H1 (cell line): Measurements from ENCODE around the gene PSMB11. TPM values are rescaled to one million over a fixed set of nuclear protein-coding genes. Genes with fewer than 3 reads are reported as not detected.

Source experiments
- CTCF ChIA-PET: fragments of 300-600 bp; sonication (Branson Sonifier 250); formaldehyde crosslinking; loops from one replicate; lab custom pipeline; 2021; ENCODE audit not compliant: partially characterized antibody; lab: Charles Lee
- POLR2A ChIA-PET: fragments of 300-600 bp; sonication (Branson Sonifier 250); formaldehyde crosslinking; loops from one replicate; lab custom pipeline; 2021; ENCODE audit warnings: inconsistent platforms; ENCODE audit not compliant: partially characterized antibody; lab: Charles Lee
- DNase-seq, 2 experiments: peaks; one replicate each; pipeline versions ENCODE4 v3.0.0 to v3.0.0-alpha.2; 2010 to 2022; ENCODE audit warnings: low spot score in 2 of 2, low read depth in 1 of 2, mixed read lengths in 1 of 2
- FAIRE-seq: peaks from 2 replicates; lab custom pipeline; 2011; peaks lifted over from hg19 to GRCh38; lab: Jason Lieb, UNC
- H2AFZ ChIP-seq: 2 replicates; pipeline ENCODE4 v1.8.1; 2012; ENCODE audit warnings: low read length, inconsistent platforms
- H2AK5ac ChIP-seq: 2 replicates; pipeline ENCODE4 v1.6.1; 2013; ENCODE audit warnings: low read depth, low read length
- H2BK120ac ChIP-seq: replicated peaks from 2 replicates; pipeline ENCODE3; 2013; ENCODE audit warnings: low read depth, low read length, inconsistent platforms
- H2BK12ac ChIP-seq: 2 replicates; pipeline ENCODE4 v1.6.1; 2013; ENCODE audit warnings: low read depth, low read length
- H2BK15ac ChIP-seq: 2 replicates; pipeline ENCODE4 v1.6.1; 2013; ENCODE audit warnings: low read length
- H2BK20ac ChIP-seq: 2 replicates; pipeline ENCODE4 v1.6.1; 2013; ENCODE audit warnings: low read length
- H2BK5ac ChIP-seq: 2 replicates; pipeline ENCODE4 v1.6.1; 2013; ENCODE audit warnings: low read depth, low read length
- H3K14ac ChIP-seq: 2 replicates; pipeline ENCODE4 v1.6.1; 2013; ENCODE audit warnings: inconsistent platforms; ENCODE audit not compliant: insufficient read length
- H3K18ac ChIP-seq: 2 replicates; pipeline ENCODE4 v1.6.1; 2013; ENCODE audit warnings: low read length; ENCODE audit errors: extremely low read depth
- H3K23ac ChIP-seq: 2 replicates; pipeline ENCODE4 v1.6.1; 2013; ENCODE audit warnings: inconsistent platforms; ENCODE audit not compliant: insufficient read length
- H3K23me2 ChIP-seq: 2 replicates; pipeline ENCODE4 v1.6.1; 2013; ENCODE audit warnings: low read depth, low read length
- H3K27ac ChIP-seq: 2 replicates; pipeline ENCODE4 v1.6.1; 2011; ENCODE audit warnings: low read depth, low read length, inconsistent platforms
- H3K27me3 ChIP-seq, 4 experiments: replicated peaks in 1 of 4; 1 replicate in 1 of 4; 2 replicates in 3 of 4; pipeline versions ENCODE4 v1.6.1 to v1.8.1; 2011 to 2013; ENCODE audit warnings: low read length in 3 of 4, mild to moderate bottlenecking in 3 of 4, inconsistent platforms in 2 of 4, mixed read lengths in 2 of 4, moderate library complexity in 1 of 4; ENCODE audit not compliant: control insufficient read depth in 3 of 4, insufficient read depth in 3 of 4; ENCODE audit errors: extremely low read depth in 1 of 4
- H3K36me3 ChIP-seq, 4 experiments: 2 replicates each; pipeline versions ENCODE4 v1.6.1 to v1.8.1; 2011 to 2013; ENCODE audit warnings: mild to moderate bottlenecking in 4 of 4, low read length in 3 of 4, moderate library complexity in 2 of 4, control low read depth in 1 of 4, inconsistent platforms in 1 of 4; ENCODE audit not compliant: insufficient read depth in 4 of 4, control insufficient read depth in 2 of 4
- H3K4ac ChIP-seq: replicated peaks from 2 replicates; pipeline ENCODE3; 2013; ENCODE audit warnings: low read length, low read depth, mixed read lengths, inconsistent platforms; ENCODE audit not compliant: insufficient read length
- H3K4me1 ChIP-seq, 4 experiments: replicated peaks in 1 of 4; 1 replicate in 1 of 4; 2 replicates in 3 of 4; pipeline versions ENCODE4 v1.6.1 to v1.8.1; 2011 to 2013; ENCODE audit warnings: low read length in 3 of 4, inconsistent platforms in 2 of 4, mixed read lengths in 1 of 4; ENCODE audit not compliant: insufficient read depth in 4 of 4, control insufficient read depth in 3 of 4
- H3K4me2 ChIP-seq, 2 experiments: 2 replicates each; pipeline versions ENCODE4 v1.6.1 to v1.8.1; 2011 to 2013; ENCODE audit warnings: low read depth in 2 of 2, low read length in 2 of 2, control low read depth in 1 of 2, inconsistent platforms in 1 of 2, mild to moderate bottlenecking in 1 of 2; ENCODE audit not compliant: insufficient read depth in 1 of 2
- H3K4me3 ChIP-seq, 4 experiments: fragments of 200-600, 300-600 bp in 1 of 4; sonication (generic), shearing (Covaris generic), sonication (Bioruptor Twin) in 1 of 4; 2 replicates each; pipeline versions ENCODE4 v1.5.1 to v1.8.1; 2011 to 2016; ENCODE audit warnings: low read length in 4 of 4, low read depth in 3 of 4, control low read depth in 2 of 4, inconsistent platforms in 2 of 4, mild to moderate bottlenecking in 2 of 4, mixed read lengths in 1 of 4, moderate library complexity in 1 of 4; ENCODE audit not compliant: insufficient read depth in 2 of 4; ENCODE audit errors: extremely low read depth in 1 of 4
- H3K56ac ChIP-seq: replicated peaks from 2 replicates; pipeline ENCODE3; 2013; ENCODE audit warnings: low read depth, mild to moderate bottlenecking, mixed read lengths, low read length, inconsistent platforms; ENCODE audit not compliant: insufficient read length
- H3K79me1 ChIP-seq: 2 replicates; pipeline ENCODE4 v1.6.1; 2013; ENCODE audit warnings: low read depth, low read length, control low read depth
- H3K79me2 ChIP-seq, 2 experiments: 2 replicates each; pipeline versions ENCODE4 v1.6.1 to v1.8.1; 2012 to 2013; ENCODE audit warnings: low read length in 2 of 2, mild to moderate bottlenecking in 2 of 2, inconsistent platforms in 1 of 2; ENCODE audit not compliant: insufficient read depth in 2 of 2, control insufficient read depth in 1 of 2
- H3K9ac ChIP-seq, 4 experiments: replicated peaks in 1 of 4; 1 replicate in 1 of 4; 2 replicates in 3 of 4; pipeline versions ENCODE4 v1.6.1 to v1.8.1; 2011 to 2013; ENCODE audit warnings: low read depth in 3 of 4, low read length in 3 of 4, control low read depth in 2 of 4, mild to moderate bottlenecking in 2 of 4, moderate library complexity in 2 of 4, inconsistent platforms in 1 of 4; ENCODE audit errors: extremely low read depth in 1 of 4
- H3K9me3 ChIP-seq, 2 experiments: 2 replicates each; pipeline versions ENCODE4 v1.6.1 to v1.8.1; 2012 to 2013; ENCODE audit warnings: mild to moderate bottlenecking in 2 of 2, moderate library complexity in 2 of 2, control low read depth in 1 of 2, inconsistent platforms in 1 of 2, low read depth in 1 of 2, low read length in 1 of 2, mixed read lengths in 1 of 2; ENCODE audit not compliant: insufficient read depth in 2 of 2
- H4K20me1 ChIP-seq, 2 experiments: replicated peaks in 1 of 2; 2 replicates each; pipeline versions ENCODE3 to v1.8.1; 2011 to 2013; ENCODE audit warnings: inconsistent platforms in 2 of 2, low read length in 2 of 2, mild to moderate bottlenecking in 1 of 2; ENCODE audit not compliant: insufficient read depth in 2 of 2, control insufficient read depth in 1 of 2
- H4K5ac ChIP-seq: 2 replicates; pipeline ENCODE4 v1.6.1; 2013; ENCODE audit warnings: low read length, low read depth, mixed read lengths, inconsistent platforms; ENCODE audit not compliant: insufficient read length
- H4K8ac ChIP-seq: 2 replicates; pipeline ENCODE4 v1.8.0; 2013; ENCODE audit warnings: mild to moderate bottlenecking, moderate library complexity, low read length, inconsistent platforms; ENCODE audit not compliant: insufficient read depth; ENCODE audit errors: extremely low read depth
- H4K91ac ChIP-seq: replicated peaks from 2 replicates; pipeline ENCODE3; 2013; ENCODE audit warnings: low read length, mixed read lengths, inconsistent platforms; ENCODE audit not compliant: insufficient read length
- CHD2 ChIP-seq: IDR thresholded peaks from 2 replicates; pipeline ENCODE4 v1.6.1; 2012; ENCODE audit warnings: low read length, improper control_type of control experiment
- JUN ChIP-seq: IDR thresholded peaks from 2 replicates; pipeline ENCODE4 v1.6.1; 2011; ENCODE audit warnings: low read depth, mild to moderate bottlenecking, improper control_type of control experiment, low read length
- RNF2 ChIP-seq: fragments of 200-900, 300-1000 bp; sonication (generic); IDR thresholded peaks from 2 replicates; pipeline ENCODE4 v1.7.1; 2016; ENCODE audit warnings: borderline replicate concordance, low read depth, mild to moderate bottlenecking, antibody characterized with exemption, low read length; ENCODE audit not compliant: poor library complexity, severe bottlenecking; ENCODE audit errors: missing control alignments
- polyA plus RNA-seq, 7 experiments: library from polyadenylated mRNA; depleted of rRNA in 3 of 7; stranded (reverse) in 5 of 7; unstranded in 2 of 7; fragments of >200 nt in 5 of 7; fragments of 200-250 nt in 2 of 7; gene quantifications; 1 replicate in 5 of 7; 2 replicates in 1 of 7; 4 replicates in 1 of 7; pipeline versions ENCODE4 v1.2.1 to v1.2.3, GENCODE V29; 2011 to 2013; ENCODE audit warnings: missing spikeins in 2 of 7, mixed read lengths in 2 of 7
- total RNA-seq: library from RNA; stranded (reverse); fragmentation: NEBNext Ultra II Directional; extraction: Animal tissue kit (Norgen Biotek cat#: 25700); gene quantifications from 2 replicates; pipeline ENCODE4 v1.2.1, GENCODE V29; 2021

The PSMB11 gene
- total and polyA plus RNA-seq, 2 of the 8 experiments (the other 6 are each of a cell fraction or from before 2014, with no cell fraction given): not detected

DNA sequence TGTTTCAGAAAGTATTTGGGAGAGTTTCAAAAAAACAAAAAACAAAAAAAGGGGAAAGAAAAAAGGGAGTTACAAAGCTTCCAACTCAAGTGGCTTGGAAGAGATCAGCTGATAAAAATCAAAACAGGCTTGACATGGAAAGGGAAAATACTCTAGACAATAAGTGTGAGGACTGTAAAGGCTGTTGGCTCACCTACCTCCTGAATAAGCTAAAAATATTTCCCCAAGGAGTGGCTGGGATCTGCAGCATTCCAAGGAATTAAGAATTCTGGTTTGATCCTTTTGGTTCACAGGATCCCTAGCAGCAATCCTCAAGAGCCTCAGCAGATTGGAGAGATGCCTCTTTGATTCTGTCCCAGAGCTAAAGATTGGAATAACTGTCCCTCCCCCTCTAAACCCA lies 48.5 kb upstream of the PSMB11 start:
- no peak overlapping the region for H4K91ac ChIP-seq
- no peak for FAIRE-seq
- H3K14ac ChIP-seq: no peak overlapping the region
- no peak overlapping the region for H2BK120ac ChIP-seq
- H3K79me1 ChIP-seq: no peaks in the 10 kb centered on the region; the same call in 1 of the 2 replicates
- H4K8ac ChIP-seq: no peak overlapping the region
- no peaks in the 10 kb centered on the region for H3K27me3 ChIP-seq
- H3K9ac ChIP-seq: no peak overlapping the region
- no peak overlapping the region for H2BK12ac ChIP-seq
- H2BK15ac ChIP-seq: no peak overlapping the region
- DNase-seq: no peak
- no peak overlapping the region for H3K4me2 ChIP-seq
- no peak overlapping the region for H2BK20ac ChIP-seq
- H4K20me1 ChIP-seq: no peaks in the 10 kb centered on the region
- H3K27ac ChIP-seq: no peak overlapping the region
- H3K36me3 ChIP-seq: no peaks in the 10 kb centered on the region
- H2AFZ ChIP-seq: no peak overlapping the region
- TF ChIP-seq CHD2 (no peak), JUN (no peak), RNF2 (no peak)
- no peak overlapping the region for H2AK5ac ChIP-seq
- no peak overlapping the region for H3K18ac ChIP-seq
- H3K4ac ChIP-seq: no peak overlapping the region
- H3K23me2 ChIP-seq: no peaks in the 10 kb centered on the region; the same call in 1 of the 2 replicates
- H3K23ac ChIP-seq: no peak overlapping the region
- H3K4me3 ChIP-seq: no peak overlapping the region
- H3K79me2 ChIP-seq: no peaks in the 10 kb centered on the region
- no peak overlapping the region for H2BK5ac ChIP-seq
- H3K56ac ChIP-seq: no peak overlapping the region
- POLR2A ChIA-PET: interaction anchor here (1.3 to 12.2 kb wide), 7 partner anchors 11 to 78 kb away, joined by 3 to 133 read pairs (median 4); partner anchors contain the start of gene AJUBA
- CTCF ChIA-PET: interaction anchor here (0.6 to 23.0 kb wide), 16 partner anchors 9 to 109 kb away, joined by 3 to 785 read pairs (median 9); partner anchors contain the start of genes AJUBA, CDH24, PSMB11 and PSMB5
- peaks cover 0 to 5% (median 2%) of the 10 kb centered on the region in 4 experiments; a peak in 2 of 7 replicates for H3K4me1 ChIP-seq
- H3K9me3 ChIP-seq: no peaks in the 10 kb centered on the region
- H4K5ac ChIP-seq: no peak overlapping the region
